ENCODE results near the gene TREH.

Gene TREH

GRCh38 chr11:118641397-118642019 lies 37.9 kb downstream of the TREH start:
- peaks cover 91% of the 10 kb centered on the region for H3K36me3 ChIP-seq (replicated peaks)
- H3K4me3 ChIP-seq (ENCODE audit: low read depth, low read length): no peak overlapping the region
- no peak for TF ChIP-seq CTCF (IDR thresholded peaks at IDR 0.05; ENCODE audit: low read depth, low read length, missing control alignments)
- no peak overlapping the region for H3K27ac ChIP-seq
- H3K27me3 ChIP-seq (replicated peaks): no peaks in the 10 kb centered on the region
- no peak for DNase-seq
- in situ Hi-C loops (cut with HindIII; ENCODE audit: low pct_ligation_motif_present, low sequenced_read_pairs): no loop called here

- TF ChIP-seq CTCF (IDR thresholded peaks at IDR 0.05; ENCODE audit: low read depth, low read length, missing control alignments): no peak
- Histone ChIP-seq H3K36me3 (replicated peaks) (peaks cover 93% of the 10 kb centered on the region), H3K27me3 (replicated peaks) (no peaks in the 10 kb centered on the region), H3K4me3 (ENCODE audit: low read depth, low read length) (no peak overlapping the region), H3K27ac (no peak overlapping the region)
- DNase-seq: no peak
- in situ Hi-C loops (cut with HindIII; ENCODE audit: low pct_ligation_motif_present, low sequenced_read_pairs): no loop called here
Observed at GRCh38 chr11:118640332-118641154, 38.9 kb downstream of the TREH start.

- in situ Hi-C loops (cut with HindIII; ENCODE audit: low pct_ligation_motif_present, low sequenced_read_pairs): no loop called here
- Histone ChIP-seq H3K4me3 (ENCODE audit: low read depth, low read length) (no peak overlapping the region), H3K27me3 (replicated peaks) (no peaks in the 10 kb centered on the region), H3K36me3 (replicated peaks) (peaks cover 93% of the 10 kb centered on the region), H3K27ac (no peak overlapping the region)
- DNase-seq: no peak
- no peak for TF ChIP-seq CTCF (IDR thresholded peaks at IDR 0.05; ENCODE audit: low read depth, low read length, missing control alignments)
Observed at GRCh38 chr11:118639899-118640298, 39.6 kb downstream of the TREH start.

- peaks cover 93% of the 10 kb centered on the region for H3K36me3 ChIP-seq (replicated peaks)
Observed at GRCh38 chr11:118638726-118639125, 40.7 kb downstream of the TREH start.

GRCh38 chr11:118636569-118637290 lies 42.7 kb downstream of the TREH start:
- H3K36me3 ChIP-seq (replicated peaks): peaks cover 91% of the 10 kb centered on the region
- TF ChIP-seq CTCF (IDR thresholded peaks at IDR 0.05; ENCODE audit: low read depth, low read length, missing control alignments): no peak
- H3K4me3 ChIP-seq (ENCODE audit: low read depth, low read length): no peak overlapping the region
- in situ Hi-C loops (cut with HindIII; ENCODE audit: low pct_ligation_motif_present, low sequenced_read_pairs): no loop called here
- no peaks in the 10 kb centered on the region for H3K27me3 ChIP-seq (replicated peaks)
- no peak for DNase-seq
- H3K27ac ChIP-seq: no peak overlapping the region

More at GRCh38 chr11:118638726-118639125, 40.7 kb downstream of the TREH start:
- Histone ChIP-seq H3K27me3 (replicated peaks) (no peaks in the 10 kb centered on the region), H3K4me3 (ENCODE audit: low read depth, low read length) (no peak overlapping the region), H3K27ac (no peak overlapping the region)
- in situ Hi-C loops (cut with HindIII; ENCODE audit: low pct_ligation_motif_present, low sequenced_read_pairs): no loop called here
- no peak for DNase-seq
- TF ChIP-seq CTCF (IDR thresholded peaks at IDR 0.05; ENCODE audit: low read depth, low read length, missing control alignments): no peak

All from brain microvascular endothelial cell (primary cell).